ENCODE data around the gene RHBDF2.

- TF ChIP-seq CTCF (IDR thresholded peaks at IDR 0.05) = no peak
- no peak for TF ChIP-seq EZH2 (IDR thresholded peaks at IDR 0.05; ENCODE audit: borderline replicate concordance, insufficient read depth, low read depth, low read length, poor library complexity, severe bottlenecking)
These were observed 2.0 kb downstream of the RHBDF2 start for GRCh38 chr17:76499267-76499667.

Data from B cell (primary cell).